Measurements from ENCODE around the gene CAPN10. TPM values are rescaled to one million over a fixed set of nuclear protein-coding genes. Genes with fewer than 3 reads are reported as not detected.
A peak's percentile ranks its signal among the peaks of the same experiment; 100 is the strongest.

CAPN10 gene
- total RNA-seq, 1 donor, result 21.0 TPM

DNA sequence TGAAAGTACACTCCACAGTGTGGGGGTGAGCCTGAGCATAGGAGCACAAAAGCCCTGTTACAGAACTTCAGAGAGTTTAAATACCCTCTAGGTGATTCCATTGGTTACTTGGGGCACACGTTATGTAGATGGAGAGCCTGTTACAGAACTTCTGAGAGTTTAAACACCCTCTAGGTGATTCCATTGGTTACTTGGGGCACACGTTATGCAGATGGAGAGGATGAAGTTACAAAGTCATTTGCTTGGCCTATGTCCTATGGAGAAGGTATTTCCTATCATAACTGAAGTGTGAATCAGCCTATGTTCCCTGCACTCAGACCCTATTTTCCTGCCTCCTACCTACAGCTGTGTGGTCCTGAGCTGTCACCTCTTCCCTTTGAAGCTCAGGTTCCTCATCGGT, 3.8 kb upstream of the CAPN10 start:
- Histone ChIP-seq H3K79me2 (ENCODE audit: insufficient read depth, low read length) (peaks cover 79% of the 10 kb centered on the region), H4K20me1 (ENCODE audit: insufficient read depth, low read length) (peaks cover 43% of the 10 kb centered on the region), H3K4me1 (ENCODE audit: insufficient read depth, low read length) (peaks cover 32% of the 10 kb centered on the region), H3K9me3 (ENCODE audit: low read depth, low read length) (no peaks in the 10 kb centered on the region), H3K27me3 (ENCODE audit: insufficient read depth, low read length) (no peaks in the 10 kb centered on the region), H3K4me2 (ENCODE audit: insufficient read depth, low read length) (no peak overlapping the region), H2AFZ (ENCODE audit: low read length) (no peak overlapping the region), H3K36me3 (ENCODE audit: insufficient read depth, low read length) (peaks cover 4% of the 10 kb centered on the region), H3K4me3 (ENCODE audit: insufficient read depth, low read length) (no peak overlapping the region), H3K27ac (ENCODE audit: low read depth, low read length) (no peak overlapping the region)
- DNase-seq (ENCODE audit: insufficient read length, low spot score, missing footprints), result no peak
- TF ChIP-seq, protein P1, sequence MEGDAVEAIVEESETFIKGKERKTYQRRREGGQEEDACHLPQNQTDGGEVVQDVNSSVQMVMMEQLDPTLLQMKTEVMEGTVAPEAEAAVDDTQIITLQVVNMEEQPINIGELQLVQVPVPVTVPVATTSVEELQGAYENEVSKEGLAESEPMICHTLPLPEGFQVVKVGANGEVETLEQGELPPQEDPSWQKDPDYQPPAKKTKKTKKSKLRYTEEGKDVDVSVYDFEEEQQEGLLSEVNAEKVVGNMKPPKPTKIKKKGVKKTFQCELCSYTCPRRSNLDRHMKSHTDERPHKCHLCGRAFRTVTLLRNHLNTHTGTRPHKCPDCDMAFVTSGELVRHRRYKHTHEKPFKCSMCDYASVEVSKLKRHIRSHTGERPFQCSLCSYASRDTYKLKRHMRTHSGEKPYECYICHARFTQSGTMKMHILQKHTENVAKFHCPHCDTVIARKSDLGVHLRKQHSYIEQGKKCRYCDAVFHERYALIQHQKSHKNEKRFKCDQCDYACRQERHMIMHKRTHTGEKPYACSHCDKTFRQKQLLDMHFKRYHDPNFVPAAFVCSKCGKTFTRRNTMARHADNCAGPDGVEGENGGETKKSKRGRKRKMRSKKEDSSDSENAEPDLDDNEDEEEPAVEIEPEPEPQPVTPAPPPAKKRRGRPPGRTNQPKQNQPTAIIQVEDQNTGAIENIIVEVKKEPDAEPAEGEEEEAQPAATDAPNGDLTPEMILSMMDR (IDR thresholded peaks at IDR 0.05; ENCODE audit: extremely low read depth, low read depth, low read length), result no peak

DNA sequence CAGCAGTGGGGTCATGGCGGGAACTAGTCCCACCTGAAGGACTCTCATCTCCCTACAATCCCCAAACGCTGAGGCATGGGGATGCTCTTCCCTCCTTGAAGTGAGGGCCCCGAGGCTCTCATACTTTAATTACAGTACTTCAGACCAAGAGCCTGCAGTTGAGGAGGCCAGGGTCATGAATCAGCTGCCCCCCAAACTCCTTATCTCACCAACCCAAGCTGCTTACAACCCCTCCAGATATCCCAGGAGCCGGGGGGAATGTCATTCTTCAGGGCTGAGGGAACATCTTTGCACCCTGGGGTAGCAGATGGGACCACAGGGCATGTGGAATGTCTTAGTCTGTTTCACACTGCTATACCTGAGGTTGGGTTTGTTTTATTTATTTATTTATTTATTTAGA, 2.8 kb upstream of the CAPN10 start:
- H3K27ac ChIP-seq (ENCODE audit: low read depth, low read length), result no peak overlapping the region
- TF ChIP-seq, protein P1 (IDR thresholded peaks at IDR 0.05; ENCODE audit: extremely low read depth, low read depth, low read length), result no peak
- peaks cover 87% of the 10 kb centered on the region for H3K79me2 ChIP-seq (ENCODE audit: insufficient read depth, low read length)
- no peaks in the 10 kb centered on the region for H3K36me3 ChIP-seq (ENCODE audit: insufficient read depth, low read length)
- H3K4me1 ChIP-seq (ENCODE audit: insufficient read depth, low read length), result peaks cover 37% of the 10 kb centered on the region
- H3K4me3 ChIP-seq (ENCODE audit: insufficient read depth, low read length), result no peak overlapping the region
- H3K27me3 ChIP-seq (ENCODE audit: insufficient read depth, low read length), result no peaks in the 10 kb centered on the region
- DNase-seq (ENCODE audit: insufficient read length, low spot score, missing footprints), result no peak
- H3K9me3 ChIP-seq (ENCODE audit: low read depth, low read length), result no peaks in the 10 kb centered on the region
- H4K20me1 ChIP-seq (ENCODE audit: insufficient read depth, low read length), result peaks cover 47% of the 10 kb centered on the region
- no peak overlapping the region for H2AFZ ChIP-seq (ENCODE audit: low read length)
- H3K4me2 ChIP-seq (ENCODE audit: insufficient read depth, low read length), result no peak overlapping the region

DNA sequence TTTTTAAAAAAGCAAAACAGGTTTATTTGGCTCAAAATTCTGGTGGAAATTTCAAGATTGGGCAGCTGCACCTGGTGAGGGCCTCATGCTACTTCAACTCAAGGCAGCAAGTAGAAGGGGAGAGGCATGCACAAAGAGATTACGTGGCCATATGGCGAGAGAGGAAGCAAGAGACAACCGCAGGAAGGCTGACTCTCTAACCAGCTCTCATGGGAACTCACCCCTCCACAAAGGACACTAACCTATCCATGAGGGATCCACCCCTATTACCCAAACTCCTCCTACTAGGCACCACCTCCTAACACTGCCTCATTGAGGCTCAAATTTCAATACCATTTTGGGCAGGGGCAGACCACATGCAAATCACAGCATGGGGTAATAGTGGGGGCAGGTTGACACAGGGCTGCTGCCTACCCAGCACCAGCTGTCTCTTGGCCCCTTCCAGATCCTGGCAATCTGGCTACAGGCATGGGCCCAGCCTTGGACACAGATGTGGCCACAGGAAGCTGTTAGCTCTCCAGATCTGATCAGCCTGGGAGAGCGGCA, 2.0 kb upstream of the CAPN10 start:
- Histone ChIP-seq H3K36me3 (ENCODE audit: insufficient read depth, low read length) (no peaks in the 10 kb centered on the region), H4K20me1 (ENCODE audit: insufficient read depth, low read length) (peaks cover 39% of the 10 kb centered on the region), H3K9me3 (ENCODE audit: low read depth, low read length) (no peaks in the 10 kb centered on the region), H3K4me2 (ENCODE audit: insufficient read depth, low read length) (peak overlapping the region; percentile 90), H3K27ac (ENCODE audit: low read depth, low read length) (peak overlapping the region; percentile 79), H3K27me3 (ENCODE audit: insufficient read depth, low read length) (no peaks in the 10 kb centered on the region), H3K4me3 (ENCODE audit: insufficient read depth, low read length) (peak overlapping the region; percentile 90), H2AFZ (ENCODE audit: low read length) (no peak overlapping the region), H3K79me2 (ENCODE audit: insufficient read depth, low read length) (peaks cover 87% of the 10 kb centered on the region), H3K4me1 (ENCODE audit: insufficient read depth, low read length) (peaks cover 36% of the 10 kb centered on the region)
- peak; percentile 34 for DNase-seq (ENCODE audit: insufficient read length, low spot score, missing footprints)
- TF ChIP-seq, protein P1 (IDR thresholded peaks at IDR 0.05; ENCODE audit: extremely low read depth, low read depth, low read length), result no peak

DNA sequence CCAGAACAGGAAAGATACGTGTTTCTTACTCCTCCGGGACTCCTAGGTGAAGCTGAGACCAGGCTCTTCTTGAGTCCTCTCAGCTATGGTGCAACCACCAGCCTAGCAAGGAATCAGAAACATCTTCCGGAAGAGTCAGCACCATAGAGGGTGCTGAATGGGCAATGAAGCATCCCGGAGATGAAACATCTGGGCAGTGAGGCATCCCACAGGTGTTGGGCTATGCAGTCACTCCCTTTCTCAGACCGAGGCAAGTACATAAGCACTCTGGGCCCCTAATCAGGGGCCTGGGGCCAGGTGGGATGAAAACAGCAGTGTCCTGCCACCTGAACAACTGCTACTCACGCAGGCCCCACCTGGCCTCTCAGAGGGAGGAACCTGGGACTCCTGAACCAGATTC, 1.4 kb upstream of the CAPN10 start:
- H3K79me2 ChIP-seq (ENCODE audit: insufficient read depth, low read length), result peaks cover 88% of the 10 kb centered on the region
- no peaks in the 10 kb centered on the region for H3K9me3 ChIP-seq (ENCODE audit: low read depth, low read length)
- TF ChIP-seq, protein P1 (IDR thresholded peaks at IDR 0.05; ENCODE audit: extremely low read depth, low read depth, low read length), result no peak
- peaks cover 31% of the 10 kb centered on the region for H3K4me1 ChIP-seq (ENCODE audit: insufficient read depth, low read length)
- H3K27ac ChIP-seq (ENCODE audit: low read depth, low read length), result peak overlapping the region; percentile 79
- peak overlapping the region; percentile 90 for H3K4me3 ChIP-seq (ENCODE audit: insufficient read depth, low read length)
- peaks cover 38% of the 10 kb centered on the region for H4K20me1 ChIP-seq (ENCODE audit: insufficient read depth, low read length)
- no peaks in the 10 kb centered on the region for H3K36me3 ChIP-seq (ENCODE audit: insufficient read depth, low read length)
- H3K4me2 ChIP-seq (ENCODE audit: insufficient read depth, low read length), result peak overlapping the region; percentile 90
- DNase-seq (ENCODE audit: insufficient read length, low spot score, missing footprints), result no peak
- no peak overlapping the region for H2AFZ ChIP-seq (ENCODE audit: low read length)
- no peaks in the 10 kb centered on the region for H3K27me3 ChIP-seq (ENCODE audit: insufficient read depth, low read length)

All from osteoblast (primary cell).